ENCODE measurements around the gene PAFAH2.
A peak's percentile ranks its signal among the peaks of the same experiment; 100 is the strongest.
"Not testable (repeated sequence)": the region's sequence is repeated elsewhere in the genome, so short reads cannot be mapped to it uniquely, and the experiment has no call there.

PAFAH2 gene

GRCh38 chr1:26010825-26011224 lies 13.0 kb upstream of the PAFAH2 start:
- no peak for DNase-seq (ENCODE audit: low read depth)

- DNase-seq (ENCODE audit: low read depth) = no peak
Measured at GRCh38 chr1:26009796-26010447, 12.1 kb upstream of the PAFAH2 start.

GRCh38 chr1:26006710-26007109 lies 8.8 kb upstream of the PAFAH2 start:
- DNase-seq (ENCODE audit: low read depth) = no peak

DNA sequence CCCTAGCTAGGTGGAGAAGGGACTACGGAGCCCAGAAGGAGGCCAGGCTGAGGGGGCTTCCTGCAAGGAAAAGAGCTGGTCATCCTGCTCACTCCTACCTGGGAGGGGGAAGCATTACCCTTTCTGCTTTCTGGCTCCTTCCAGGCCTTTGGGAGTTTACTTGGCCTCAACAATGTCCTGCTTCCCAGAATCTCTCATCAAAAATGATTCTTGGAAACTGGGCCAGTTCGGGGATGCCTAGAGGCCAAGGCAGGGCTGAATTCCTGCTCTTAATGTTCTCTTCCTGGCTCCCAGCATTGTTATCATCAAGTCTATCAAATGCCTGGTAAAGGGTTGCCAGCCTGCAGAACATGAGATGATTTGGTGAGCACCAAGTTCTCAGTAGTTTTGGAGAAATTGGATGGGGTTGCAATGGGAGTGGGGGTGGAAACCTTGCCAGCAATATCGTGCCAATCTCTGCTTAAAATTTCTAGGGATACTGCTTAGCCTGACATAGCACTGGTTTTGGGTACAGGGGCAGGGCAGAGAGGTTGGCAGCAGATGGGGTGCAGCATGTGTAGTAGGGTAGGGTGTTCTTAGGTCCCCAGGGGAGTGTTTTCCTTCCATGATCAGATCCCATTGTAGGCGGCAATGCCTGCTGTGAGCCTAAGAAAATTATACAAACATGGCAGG lies 7.7 kb upstream of the PAFAH2 start:
- no peak for DNase-seq (ENCODE audit: low read depth)

- DNase-seq (ENCODE audit: low read depth) = no peak
Measured at GRCh38 chr1:26003756-26004155, 5.9 kb upstream of the PAFAH2 start.

DNA sequence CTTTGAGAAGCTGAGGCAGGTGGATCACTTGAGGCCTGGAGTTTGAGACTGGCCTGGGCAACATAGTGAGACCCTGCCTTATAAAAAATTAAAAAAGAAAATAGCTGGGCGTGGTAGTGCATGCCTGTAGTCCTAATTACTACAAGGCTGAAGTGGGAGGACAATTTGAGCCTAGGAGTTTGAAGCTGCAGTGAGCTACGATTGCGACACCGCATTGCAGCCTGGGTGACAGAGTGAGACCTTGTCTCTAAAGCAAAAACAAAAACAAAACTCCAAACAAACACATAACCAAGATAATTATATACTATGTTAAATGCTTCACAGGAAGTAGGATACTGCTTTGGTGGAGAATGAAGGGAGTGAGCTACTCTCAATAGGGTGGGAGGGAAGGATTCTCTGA lies 5.4 kb upstream of the PAFAH2 start:
- DNase-seq (ENCODE audit: low read depth) = no peak

DNA sequence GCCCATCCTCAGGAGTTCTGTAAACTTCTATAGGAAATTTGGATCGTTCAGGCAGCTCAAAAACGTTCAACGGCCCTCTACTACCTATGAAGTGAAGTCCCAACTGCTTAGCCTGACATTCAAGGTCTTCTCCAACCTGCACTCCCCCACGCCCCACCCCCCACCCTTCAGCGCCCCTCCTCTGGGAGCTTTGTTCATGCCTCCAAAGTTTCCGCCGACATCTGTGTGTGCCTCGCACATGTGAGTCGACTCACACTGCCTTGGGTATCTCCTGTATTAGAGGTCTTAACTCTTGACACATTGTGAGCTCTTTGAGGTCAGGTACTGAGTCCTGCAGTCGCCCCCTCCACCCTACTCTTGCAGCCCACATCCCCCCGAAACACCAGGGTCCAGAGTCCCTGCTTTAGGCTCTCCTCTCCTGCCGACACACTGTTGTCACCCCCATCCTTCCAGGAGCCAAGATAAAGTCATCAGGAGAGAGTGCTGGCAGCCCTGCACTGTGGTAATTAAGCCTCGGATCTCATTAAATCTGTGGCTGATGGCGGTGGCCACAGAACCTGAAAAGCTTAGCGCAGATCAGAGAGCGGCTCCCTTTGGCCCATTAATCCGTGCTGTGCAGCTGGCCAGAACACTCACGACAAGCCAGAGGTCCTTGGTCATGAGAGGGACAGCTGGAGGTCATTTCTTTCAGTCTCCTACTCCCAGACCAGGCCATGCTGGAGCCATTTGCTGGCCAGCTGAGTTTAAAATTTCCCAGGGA lies 1.4 kb upstream of the PAFAH2 start:
- no peak for DNase-seq (ENCODE audit: low read depth)

- no peak for DNase-seq (ENCODE audit: low read depth)
Measured at GRCh38 chr1:25996966-25997827, 666 bp downstream of the PAFAH2 start.

DNA sequence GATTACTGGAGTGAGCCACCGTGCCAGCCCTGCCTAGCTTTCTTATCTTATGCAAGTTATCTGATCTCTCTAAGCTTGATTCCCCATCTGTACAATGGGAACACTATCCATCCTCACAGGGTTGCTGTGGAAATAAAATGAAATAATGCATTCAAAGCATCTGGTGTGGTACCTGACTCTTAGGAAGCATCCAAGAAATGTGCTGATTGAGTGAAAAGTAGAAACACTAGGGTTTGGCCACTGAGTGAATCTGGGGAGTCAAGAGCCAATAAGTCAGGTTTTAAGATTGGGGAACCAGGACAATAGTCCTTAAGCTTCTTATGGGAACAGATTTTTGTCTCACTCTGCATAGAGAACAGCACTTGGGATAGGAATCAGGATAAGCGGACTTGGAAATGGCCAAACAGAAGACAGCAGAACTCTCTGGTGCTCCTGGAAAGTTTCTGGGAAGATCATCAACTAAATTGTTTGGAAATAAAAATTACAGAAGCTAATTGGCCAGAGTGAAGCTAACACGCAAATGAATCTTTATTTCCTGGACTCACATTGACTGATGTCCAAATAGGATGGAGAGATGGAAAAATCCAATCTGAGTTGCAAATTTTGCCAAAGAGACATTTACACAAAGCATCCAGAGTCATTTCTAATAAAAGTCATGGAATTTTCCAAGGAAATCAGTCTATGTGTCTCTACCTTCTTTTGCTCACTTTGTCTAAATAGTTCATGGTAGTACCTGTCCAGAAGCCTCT lies 3.3 kb downstream of the PAFAH2 start:
- DNase-seq (ENCODE audit: low read depth) = no peak

GRCh38 chr1:25993197-25993951 lies 4.5 kb downstream of the PAFAH2 start:
- no peak for DNase-seq (ENCODE audit: low read depth)

GRCh38 chr1:25992689-25993171 lies 5.1 kb downstream of the PAFAH2 start:
- DNase-seq (ENCODE audit: low read depth) = no peak

DNA sequence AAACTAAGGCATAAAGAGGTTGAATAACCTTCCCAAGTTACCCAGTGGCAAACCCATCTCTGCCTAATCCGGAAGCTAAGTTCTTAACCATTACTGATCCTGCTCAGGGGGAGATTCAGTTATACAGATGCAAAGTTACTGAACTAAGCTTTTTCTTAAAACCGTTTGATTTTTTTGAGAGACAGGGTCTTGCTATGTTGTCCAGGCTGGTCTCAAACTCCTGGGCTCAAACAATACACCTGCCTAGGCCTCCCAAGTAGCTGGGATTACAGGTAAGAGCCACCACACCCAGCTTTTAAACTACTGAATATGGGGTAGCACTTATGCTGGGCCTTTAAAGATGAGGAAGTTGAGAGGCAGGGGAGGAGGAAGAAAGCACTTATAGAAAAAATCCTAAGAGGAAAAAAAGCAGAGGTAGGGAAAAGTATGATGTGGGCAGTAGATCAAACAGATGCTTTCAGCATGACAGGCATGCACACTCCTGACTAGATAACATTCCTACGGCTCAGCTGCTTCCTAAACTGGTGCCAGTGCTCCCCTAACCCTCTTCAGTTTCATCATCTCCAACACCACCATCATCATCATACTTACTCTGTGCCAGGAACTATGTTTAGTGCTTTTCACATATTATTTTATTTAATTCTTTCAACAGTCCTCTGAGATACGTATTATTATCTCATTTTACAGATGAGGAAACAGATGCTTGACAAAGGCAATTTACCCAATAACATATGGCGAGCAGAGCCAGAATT lies 5.8 kb downstream of the PAFAH2 start:
- DNase-seq (ENCODE audit: low read depth) = no peak

GRCh38 chr1:25990702-25991395 lies 7.0 kb downstream of the PAFAH2 start:
- peak; percentile 25 for DNase-seq (ENCODE audit: low read depth)

DNA sequence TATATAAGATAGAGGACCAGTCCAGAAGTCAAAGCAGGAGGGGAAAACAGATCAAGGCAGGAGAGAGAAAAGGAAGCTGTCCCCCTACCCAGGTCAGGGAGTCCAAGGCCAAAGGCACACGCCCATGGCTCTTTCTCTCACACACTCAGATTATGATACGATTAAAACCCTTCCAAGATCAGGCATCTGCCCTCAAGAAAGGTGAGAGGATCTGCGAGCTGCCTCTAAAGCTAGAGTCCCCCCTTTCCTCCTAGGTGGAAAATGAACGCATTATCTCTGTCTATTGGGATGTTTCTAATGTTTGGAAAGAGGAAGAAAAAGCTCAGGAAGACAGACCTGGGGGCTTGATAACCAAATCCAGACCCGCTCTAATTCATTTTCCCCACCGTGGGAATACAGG lies 7.6 kb downstream of the PAFAH2 start:
- no peak for DNase-seq (ENCODE audit: low read depth)

DNA sequence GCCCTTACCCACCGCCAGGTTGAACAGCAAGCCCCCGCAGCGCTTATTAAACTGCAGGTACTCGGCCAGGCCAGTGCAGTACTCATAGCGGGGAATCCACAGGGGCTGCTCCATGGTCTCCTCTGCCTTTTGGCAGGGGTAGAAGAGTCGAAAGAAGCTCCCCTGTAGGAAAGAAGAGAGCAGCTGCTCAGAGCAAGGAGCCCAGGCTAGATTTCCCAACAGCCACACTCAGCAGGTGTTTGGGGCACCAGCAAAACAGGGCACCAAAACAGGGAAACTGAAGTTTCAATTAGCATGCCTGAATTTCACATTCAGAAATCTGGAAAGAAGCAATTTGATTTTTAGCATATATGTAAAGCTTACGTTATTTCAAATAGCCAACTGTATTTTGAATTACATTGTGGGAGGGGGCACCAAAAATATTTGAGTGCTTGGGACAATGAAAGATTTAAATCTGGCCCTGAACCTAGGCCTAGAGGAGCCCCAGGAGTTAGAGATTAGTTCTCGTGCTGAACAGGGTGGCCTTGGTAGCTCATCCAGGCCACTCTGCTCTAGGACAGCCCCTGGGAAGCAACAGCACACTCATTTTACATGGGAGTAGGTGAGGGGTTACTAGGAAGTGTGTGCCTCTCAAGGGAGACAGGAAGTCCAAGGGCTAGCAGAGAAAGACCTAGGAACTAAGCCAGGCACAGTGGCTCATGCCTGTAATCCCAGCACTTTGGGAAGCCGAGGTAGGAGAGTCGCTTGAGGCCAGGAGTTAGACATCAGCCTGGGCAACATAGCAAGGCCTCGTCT lies 8.2 kb downstream of the PAFAH2 start:
- no peak for DNase-seq (ENCODE audit: low read depth)

DNA sequence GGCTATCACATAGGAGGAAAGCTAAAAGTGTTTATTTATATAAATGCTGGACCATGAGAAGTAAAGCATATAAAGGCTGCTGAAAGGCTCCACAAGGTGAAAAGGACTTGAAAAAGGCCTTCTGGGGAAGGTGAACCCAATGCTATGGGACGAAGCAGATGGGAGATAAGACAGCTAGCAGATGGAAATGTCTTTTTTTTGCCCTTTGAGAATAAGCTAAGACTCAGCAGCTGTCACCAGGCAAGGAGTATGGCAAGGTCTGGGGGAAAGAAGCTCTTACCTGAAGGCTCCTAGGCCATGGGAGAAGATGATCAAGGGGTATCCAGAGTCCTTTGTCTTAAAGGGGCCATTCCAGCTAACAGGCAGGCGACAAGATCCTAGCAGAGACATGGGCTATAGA lies 9.9 kb downstream of the PAFAH2 start:
- no peak for DNase-seq (ENCODE audit: low read depth)

- DNase-seq (ENCODE audit: low read depth) = not testable (repeated sequence)
Measured at GRCh38 chr1:25986773-25987172, 11.1 kb downstream of the PAFAH2 start.

- no peak for DNase-seq (ENCODE audit: low read depth)
Measured at GRCh38 chr1:25985670-25986069, 12.2 kb downstream of the PAFAH2 start.
